ENCODE data around the gene CLIP4. TPM values are rescaled to one million over a fixed set of nuclear protein-coding genes. Genes with fewer than 3 reads are reported as not detected.

Gene CLIP4
- total and polyA plus RNA-seq, 2 of the 4 experiments (the other 2 are of a cell fraction), result 29.7 to 66.3 TPM

DNA sequence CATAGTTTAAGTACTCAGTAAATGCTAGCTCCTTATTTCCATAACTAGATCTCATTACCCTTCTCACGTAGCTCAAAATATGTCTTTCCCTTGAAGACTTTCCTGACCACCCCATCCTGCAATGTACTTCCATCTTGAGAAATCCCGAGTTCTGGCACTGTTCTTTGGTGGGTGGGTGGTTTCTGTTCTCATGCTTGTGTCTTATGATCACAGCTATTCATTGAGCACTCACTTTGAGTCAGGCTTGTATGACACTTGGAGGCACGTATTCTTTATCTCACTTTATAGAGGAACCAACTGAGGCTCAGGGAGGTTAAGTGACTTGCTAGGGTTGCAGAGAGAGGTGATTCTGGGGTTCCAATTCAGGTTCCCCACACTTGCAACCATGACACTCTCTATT, 9.0 kb upstream of the CLIP4 start:
- no TSS peak for BruUV-seq (replicated peaks)
- Histone ChIP-seq H3K4me3 (ENCODE audit: insufficient read depth, low read depth, low read length) (no peak overlapping the region), H2BK5ac (ENCODE audit: low read depth, low read length, poor library complexity, severe bottlenecking) (no peak overlapping the region), H2AK9ac (replicated peaks; ENCODE audit: low read depth, low read length, poor library complexity) (no peak overlapping the region), H4K91ac (ENCODE audit: insufficient read depth, low read depth, low read length) (no peak overlapping the region), H3K36me3 (ENCODE audit: control insufficient read depth, insufficient read depth, low read length) (no peaks in the 10 kb centered on the region), H2AFZ (replicated peaks; ENCODE audit: low read length, poor library complexity) (no peak overlapping the region), H3K4ac (ENCODE audit: low read depth, low read length) (no peak overlapping the region), H3K4me1 (ENCODE audit: control insufficient read depth, insufficient read depth, low read length) (peaks cover 12% of the 10 kb centered on the region), H2AK5ac (ENCODE audit: low read depth, low read length) (peak overlapping the region; percentile 0; the same call in 1 of the 2 replicates), H3K4me2 (ENCODE audit: low read depth, low read length) (no peak overlapping the region), H2BK15ac (ENCODE audit: low read depth, low read length) (peak overlapping the region; percentile 25; the same call in 1 of the 3 replicates), H3K56ac (ENCODE audit: extremely low read depth, insufficient read depth, low read length) (no peak overlapping the region), H3K27ac (ENCODE audit: insufficient read depth, low read length) (no peak overlapping the region), H4K20me1 (ENCODE audit: insufficient read depth, low read length) (no peaks in the 10 kb centered on the region), H3K14ac (replicated peaks; ENCODE audit: low read depth, low read length) (0 out of 2 replicates have a peak overlapping the region, but pooled peaks have one; percentile 4), H3K27me3 (ENCODE audit: control insufficient read depth, insufficient read depth, low read length) (no peaks in the 10 kb centered on the region), H3K9ac (ENCODE audit: low read depth, low read length) (no peak overlapping the region), H3K18ac (ENCODE audit: low read depth, low read length) (no peak overlapping the region), H3K9me1 (ENCODE audit: insufficient read depth, low read length) (no peaks in the 10 kb centered on the region; the same call in 1 of the 2 replicates), H2BK20ac (ENCODE audit: low read depth, low read length) (peak overlapping the region; percentile 79), H3K9me3 (ENCODE audit: control insufficient read depth, insufficient read depth, low read length) (no peaks in the 10 kb centered on the region), H3K23ac (ENCODE audit: low read depth, low read length) (no peak overlapping the region), H2BK120ac (ENCODE audit: low read depth, low read length) (peak overlapping the region; percentile 16; the same call in 1 of the 2 replicates), H3K79me1 (ENCODE audit: low read depth in 1 of 2, low read length in 2 of 2) (no peaks in the 10 kb centered on the region), H4K5ac (ENCODE audit: low read depth, low read length) (no peak overlapping the region), H4K8ac (ENCODE audit: low read depth in 2 of 2, low read length in 2 of 2) (no peak overlapping the region)
- WGBS, 2 experiments (ENCODE audit: extremely low coverage in 2 of 2, insufficient read length in 1 of 2), result no CpG with 5 or more reads among the region's 3 CpGs
- ChIA-PET POLR2A (ENCODE audit: unreplicated experiment) (no interaction called here), CTCF (no interaction called here)
- dilution Hi-C loops (cut with HindIII; ENCODE audit: low sequenced_read_pairs, unreplicated experiment), result no loop called here
- in situ Hi-C loops (cut with MboI; ENCODE audit: low sequenced_read_pairs), result no loop called here
- ATAC-seq (ENCODE audit: low read depth) (no peak), DNase-seq (no peak)
- TF ChIP-seq, protein P1, sequence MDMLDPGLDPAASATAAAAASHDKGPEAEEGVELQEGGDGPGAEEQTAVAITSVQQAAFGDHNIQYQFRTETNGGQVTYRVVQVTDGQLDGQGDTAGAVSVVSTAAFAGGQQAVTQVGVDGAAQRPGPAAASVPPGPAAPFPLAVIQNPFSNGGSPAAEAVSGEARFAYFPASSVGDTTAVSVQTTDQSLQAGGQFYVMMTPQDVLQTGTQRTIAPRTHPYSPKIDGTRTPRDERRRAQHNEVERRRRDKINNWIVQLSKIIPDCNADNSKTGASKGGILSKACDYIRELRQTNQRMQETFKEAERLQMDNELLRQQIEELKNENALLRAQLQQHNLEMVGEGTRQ (IDR thresholded peaks at IDR 0.05; ENCODE audit: low read depth, low read length), result no peak
- no peak for TF ChIP-seq FOS (IDR thresholded peaks at IDR 0.05; ENCODE audit: low read depth, low read length)
- TF ChIP-seq RFX5 (IDR thresholded peaks at IDR 0.05; ENCODE audit: low read depth, low read length), result no peak
- TF ChIP-seq SMC3 (IDR thresholded peaks at IDR 0.05; ENCODE audit: low read depth, low read length), result no peak
- TF ChIP-seq, protein P2, sequence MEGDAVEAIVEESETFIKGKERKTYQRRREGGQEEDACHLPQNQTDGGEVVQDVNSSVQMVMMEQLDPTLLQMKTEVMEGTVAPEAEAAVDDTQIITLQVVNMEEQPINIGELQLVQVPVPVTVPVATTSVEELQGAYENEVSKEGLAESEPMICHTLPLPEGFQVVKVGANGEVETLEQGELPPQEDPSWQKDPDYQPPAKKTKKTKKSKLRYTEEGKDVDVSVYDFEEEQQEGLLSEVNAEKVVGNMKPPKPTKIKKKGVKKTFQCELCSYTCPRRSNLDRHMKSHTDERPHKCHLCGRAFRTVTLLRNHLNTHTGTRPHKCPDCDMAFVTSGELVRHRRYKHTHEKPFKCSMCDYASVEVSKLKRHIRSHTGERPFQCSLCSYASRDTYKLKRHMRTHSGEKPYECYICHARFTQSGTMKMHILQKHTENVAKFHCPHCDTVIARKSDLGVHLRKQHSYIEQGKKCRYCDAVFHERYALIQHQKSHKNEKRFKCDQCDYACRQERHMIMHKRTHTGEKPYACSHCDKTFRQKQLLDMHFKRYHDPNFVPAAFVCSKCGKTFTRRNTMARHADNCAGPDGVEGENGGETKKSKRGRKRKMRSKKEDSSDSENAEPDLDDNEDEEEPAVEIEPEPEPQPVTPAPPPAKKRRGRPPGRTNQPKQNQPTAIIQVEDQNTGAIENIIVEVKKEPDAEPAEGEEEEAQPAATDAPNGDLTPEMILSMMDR (conservative IDR thresholded peaks at IDR 0.05; ENCODE audit: low read depth, low read length), result no peak
- TF ChIP-seq MAFK (IDR thresholded peaks at IDR 0.05; ENCODE audit: low read depth, low read length), result no peak
- TF ChIP-seq MAZ (IDR thresholded peaks at IDR 0.05; ENCODE audit: borderline replicate concordance, low read depth, low read length), result no peak
- TF ChIP-seq MXI1 (IDR thresholded peaks at IDR 0.05; ENCODE audit: borderline replicate concordance, low read depth, low read length), result no peak
- no peak for TF ChIP-seq POLR2A (IDR thresholded peaks at IDR 0.05; ENCODE audit: low read depth, low read length)
- TF ChIP-seq CHD1 (IDR thresholded peaks at IDR 0.05; ENCODE audit: low read depth, low read length), result no peak
- TF ChIP-seq CEBPB (IDR thresholded peaks at IDR 0.05; ENCODE audit: low read depth, low read length), result no peak
- TF ChIP-seq NFE2L2 (IDR thresholded peaks at IDR 0.05; ENCODE audit: low read depth, low read length), result no peak
- no peak for TF ChIP-seq BHLHE40 (IDR thresholded peaks at IDR 0.05; ENCODE audit: low read depth, low read length)
- no peak for TF ChIP-seq RCOR1 (IDR thresholded peaks at IDR 0.05; ENCODE audit: insufficient replicate concordance, low read length)
- TF ChIP-seq RAD21 (IDR thresholded peaks at IDR 0.05; ENCODE audit: low read length), result no peak
- TF ChIP-seq, protein P3, sequence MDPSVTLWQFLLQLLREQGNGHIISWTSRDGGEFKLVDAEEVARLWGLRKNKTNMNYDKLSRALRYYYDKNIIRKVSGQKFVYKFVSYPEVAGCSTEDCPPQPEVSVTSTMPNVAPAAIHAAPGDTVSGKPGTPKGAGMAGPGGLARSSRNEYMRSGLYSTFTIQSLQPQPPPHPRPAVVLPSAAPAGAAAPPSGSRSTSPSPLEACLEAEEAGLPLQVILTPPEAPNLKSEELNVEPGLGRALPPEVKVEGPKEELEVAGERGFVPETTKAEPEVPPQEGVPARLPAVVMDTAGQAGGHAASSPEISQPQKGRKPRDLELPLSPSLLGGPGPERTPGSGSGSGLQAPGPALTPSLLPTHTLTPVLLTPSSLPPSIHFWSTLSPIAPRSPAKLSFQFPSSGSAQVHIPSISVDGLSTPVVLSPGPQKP (IDR thresholded peaks at IDR 0.05; ENCODE audit: borderline replicate concordance, low read depth, low read length), result no peak
- intact Hi-C loops (cut with micrococcal nuclease), result no loop called here
